KMS-11 (cell line): Measurements from ENCODE around the gene MAPT.
"Not testable (repeated sequence)": the region's sequence is repeated elsewhere in the genome, so short reads cannot be mapped to it uniquely, and the experiment has no call there.

Experiments
- H2AFZ ChIP-seq: fragments of 200-600 bp; sonication (generic); 2 replicates; pipeline ENCODE4 v1.6.1; 2016; ENCODE audit warnings: antibody characterized with exemption, mixed run types, low read depth
- H3K27ac ChIP-seq: fragments of 200-600 bp; sonication (generic); 2 replicates; pipeline ENCODE4 v1.6.1; 2016; ENCODE audit warnings: mild to moderate bottlenecking, mixed run types
- H3K27me3 ChIP-seq: fragments of 200-600 bp; sonication (generic); 2 replicates; pipeline ENCODE4 v1.6.1; 2017; ENCODE audit warnings: mild to moderate bottlenecking, low read depth, mixed run types, moderate library complexity; ENCODE audit not compliant: insufficient read depth
- H3K36me3 ChIP-seq: fragments of 200-600 bp; sonication (generic); 2 replicates; pipeline ENCODE4 v1.6.1; 2017; ENCODE audit warnings: mild to moderate bottlenecking, mixed run types; ENCODE audit not compliant: insufficient read depth
- H3K4me1 ChIP-seq: fragments of 200-600 bp; sonication (generic); 2 replicates; pipeline ENCODE4 v1.6.1; 2016; ENCODE audit warnings: mild to moderate bottlenecking, low read depth, mixed run types; ENCODE audit not compliant: poor library complexity, severe bottlenecking
- H3K4me2 ChIP-seq: fragments of 200-600 bp; sonication (generic); 2 replicates; pipeline ENCODE4 v1.7.0; 2016; ENCODE audit warnings: mild to moderate bottlenecking, mixed run types
- H3K4me3 ChIP-seq: fragments of 200-600 bp; sonication (generic); IDR thresholded peaks from 2 replicates; pipeline ENCODE4 v1.6.1; 2017; ENCODE audit warnings: low read depth, low read length, mixed read lengths; ENCODE audit not compliant: insufficient read depth
- H3K79me2 ChIP-seq: fragments of 200-600 bp; sonication (generic); 2 replicates; pipeline ENCODE4 v1.6.1; 2016; ENCODE audit warnings: low read depth, mixed run types; ENCODE audit not compliant: insufficient read depth
- H3K9ac ChIP-seq: fragments of 200-600 bp; sonication (generic); 2 replicates; pipeline ENCODE4 v1.6.1; 2016; ENCODE audit warnings: mild to moderate bottlenecking, mixed run types
- H4K20me1 ChIP-seq: fragments of 200-600 bp; sonication (generic); 2 replicates; pipeline ENCODE4 v1.6.1; 2016; ENCODE audit warnings: mild to moderate bottlenecking, mixed run types; ENCODE audit not compliant: insufficient read depth
- TF ChIP-seq, protein P1 (sequence below): fragments of 200-600 bp; sonication (generic); conservative IDR thresholded peaks from 2 replicates; pipeline ENCODE4 v1.6.1; 2017; ENCODE audit warnings: low read depth, mild to moderate bottlenecking, antibody characterized with exemption, low read length, moderate library complexity, mixed read lengths

MAPT gene

DNA sequence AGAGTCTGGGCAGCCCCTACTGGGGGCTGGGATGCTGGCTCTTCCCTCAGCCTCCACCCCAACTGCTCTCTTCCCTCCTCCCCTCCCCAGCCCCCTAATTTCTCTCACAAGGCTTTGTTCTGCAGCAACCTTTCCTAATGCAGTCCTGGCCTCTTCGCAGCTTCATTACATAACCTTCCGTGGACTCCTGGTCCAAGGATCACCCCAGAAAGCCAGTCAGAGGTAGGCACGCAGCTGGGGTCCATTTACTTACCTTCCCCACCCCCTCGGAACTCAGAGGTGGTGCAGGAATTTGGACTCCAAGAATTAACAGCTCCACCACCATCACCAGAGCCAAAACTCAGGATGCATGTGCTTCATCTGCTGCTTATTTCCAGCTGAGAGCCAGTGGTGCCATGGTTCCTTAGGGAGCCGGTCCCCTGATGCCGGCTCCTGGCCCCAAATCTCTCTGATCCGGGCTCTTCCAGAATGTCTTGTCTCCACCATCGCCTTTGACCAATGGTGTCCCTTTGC lies 40.9 kb downstream of the MAPT start:
- no peaks in the 10 kb centered on the region for H3K27me3 ChIP-seq
- H3K4me2 ChIP-seq, result no peak overlapping the region
- H3K79me2 ChIP-seq, result no peaks in the 10 kb centered on the region
- H3K9ac ChIP-seq, result no peak overlapping the region
- no peak overlapping the region for H2AFZ ChIP-seq
- no peaks in the 10 kb centered on the region for H3K4me1 ChIP-seq
- no peaks in the 10 kb centered on the region for H3K36me3 ChIP-seq
- H3K4me3 ChIP-seq, result no peak overlapping the region
- TF ChIP-seq, protein P1, sequence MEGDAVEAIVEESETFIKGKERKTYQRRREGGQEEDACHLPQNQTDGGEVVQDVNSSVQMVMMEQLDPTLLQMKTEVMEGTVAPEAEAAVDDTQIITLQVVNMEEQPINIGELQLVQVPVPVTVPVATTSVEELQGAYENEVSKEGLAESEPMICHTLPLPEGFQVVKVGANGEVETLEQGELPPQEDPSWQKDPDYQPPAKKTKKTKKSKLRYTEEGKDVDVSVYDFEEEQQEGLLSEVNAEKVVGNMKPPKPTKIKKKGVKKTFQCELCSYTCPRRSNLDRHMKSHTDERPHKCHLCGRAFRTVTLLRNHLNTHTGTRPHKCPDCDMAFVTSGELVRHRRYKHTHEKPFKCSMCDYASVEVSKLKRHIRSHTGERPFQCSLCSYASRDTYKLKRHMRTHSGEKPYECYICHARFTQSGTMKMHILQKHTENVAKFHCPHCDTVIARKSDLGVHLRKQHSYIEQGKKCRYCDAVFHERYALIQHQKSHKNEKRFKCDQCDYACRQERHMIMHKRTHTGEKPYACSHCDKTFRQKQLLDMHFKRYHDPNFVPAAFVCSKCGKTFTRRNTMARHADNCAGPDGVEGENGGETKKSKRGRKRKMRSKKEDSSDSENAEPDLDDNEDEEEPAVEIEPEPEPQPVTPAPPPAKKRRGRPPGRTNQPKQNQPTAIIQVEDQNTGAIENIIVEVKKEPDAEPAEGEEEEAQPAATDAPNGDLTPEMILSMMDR, result no peak
- no peak overlapping the region for H3K27ac ChIP-seq
- H4K20me1 ChIP-seq, result no peaks in the 10 kb centered on the region

DNA sequence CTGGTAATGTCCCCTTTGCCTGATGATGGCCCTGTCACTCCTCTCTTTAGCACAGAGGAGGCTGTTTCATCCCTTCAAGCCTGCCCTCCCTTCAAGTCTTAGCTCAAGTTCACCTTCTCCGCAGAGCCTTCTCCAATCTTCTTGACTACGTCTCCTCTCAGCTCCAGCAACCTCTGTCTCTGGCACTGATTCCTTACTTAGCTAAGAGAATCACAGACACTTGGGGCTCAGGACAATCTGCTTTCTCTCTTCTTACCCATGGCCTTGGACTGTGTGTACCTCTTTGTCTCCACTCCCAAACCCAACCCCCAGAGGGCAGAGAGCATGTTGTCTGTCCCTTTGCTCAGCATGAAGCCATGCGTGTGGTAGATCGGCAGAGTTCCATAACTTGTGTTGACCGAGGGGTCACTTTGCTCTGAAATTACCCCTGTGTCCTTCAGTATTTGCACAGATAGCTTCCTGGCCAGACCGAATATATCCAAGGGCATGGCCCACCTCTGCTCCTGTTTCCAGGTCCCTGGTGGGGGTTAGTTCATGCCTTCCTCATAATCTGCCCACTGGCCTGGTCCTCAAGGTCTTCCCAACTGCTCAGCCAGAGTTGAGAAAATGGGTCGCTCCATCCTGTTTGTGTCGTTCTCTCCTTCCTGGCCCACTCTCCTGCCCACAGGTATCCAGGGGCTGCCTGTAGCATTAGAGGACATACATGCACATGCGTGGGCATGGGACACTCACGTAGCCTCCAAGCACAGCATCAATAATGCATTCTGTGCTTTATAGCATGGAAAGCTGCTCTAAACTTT lies 41.6 kb downstream of the MAPT start:
- H3K4me1 ChIP-seq, result no peaks in the 10 kb centered on the region
- H3K36me3 ChIP-seq, result no peaks in the 10 kb centered on the region
- H3K4me3 ChIP-seq, result no peak overlapping the region
- no peaks in the 10 kb centered on the region for H3K79me2 ChIP-seq
- TF ChIP-seq, protein P1, result no peak
- no peak overlapping the region for H3K9ac ChIP-seq
- H2AFZ ChIP-seq, result no peak overlapping the region
- H3K4me2 ChIP-seq, result no peak overlapping the region
- no peak overlapping the region for H3K27ac ChIP-seq
- H4K20me1 ChIP-seq, result no peaks in the 10 kb centered on the region
- no peaks in the 10 kb centered on the region for H3K27me3 ChIP-seq

DNA sequence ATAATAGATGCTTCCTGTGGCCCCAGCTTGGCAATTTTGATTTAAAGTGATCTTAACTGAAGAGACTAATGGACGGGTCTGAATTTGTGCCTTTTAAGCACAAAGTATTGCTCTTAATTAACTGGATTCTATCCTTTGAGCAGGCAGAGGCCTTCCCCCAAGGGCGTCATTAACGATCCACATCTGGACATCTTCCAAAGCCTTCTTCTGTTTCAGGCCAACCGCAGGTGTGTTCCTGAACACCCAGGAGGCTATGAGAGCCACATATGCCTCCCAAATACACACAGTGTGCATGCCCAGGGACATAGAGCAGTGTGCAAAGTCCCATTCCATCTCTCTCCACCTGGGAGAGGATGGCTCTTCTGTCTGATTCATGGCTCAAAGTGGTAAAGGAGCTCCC lies 42.3 kb downstream of the MAPT start:
- Histone ChIP-seq H3K79me2 (no peaks in the 10 kb centered on the region), H4K20me1 (no peaks in the 10 kb centered on the region), H3K4me1 (no peaks in the 10 kb centered on the region), H3K9ac (no peak overlapping the region), H3K27me3 (no peaks in the 10 kb centered on the region), H3K4me3 (no peak overlapping the region), H2AFZ (no peak overlapping the region), H3K27ac (no peak overlapping the region), H3K4me2 (no peak overlapping the region), H3K36me3 (no peaks in the 10 kb centered on the region)
- TF ChIP-seq, protein P1, result no peak

GRCh38 chr17:45937186-45937585 lies 42.8 kb downstream of the MAPT start:
- H3K36me3 ChIP-seq, H3K4me3 ChIP-seq, H3K9ac ChIP-seq, H3K27ac ChIP-seq, H3K27me3 ChIP-seq, H3K4me1 ChIP-seq, H3K79me2 ChIP-seq, H2AFZ ChIP-seq, H4K20me1 ChIP-seq, H3K4me2 ChIP-seq: not testable (repeated sequence)

GRCh38 chr17:45939395-45939794 lies 45.0 kb downstream of the MAPT start:
- H3K27me3 ChIP-seq, result no peaks in the 10 kb centered on the region
- no peaks in the 10 kb centered on the region for H4K20me1 ChIP-seq
- TF ChIP-seq, protein P1, result no peak
- H3K4me2 ChIP-seq, result no peak overlapping the region
- no peaks in the 10 kb centered on the region for H3K36me3 ChIP-seq
- no peak overlapping the region for H3K27ac ChIP-seq
- H3K4me1 ChIP-seq, result no peaks in the 10 kb centered on the region
- no peak overlapping the region for H3K9ac ChIP-seq
- no peaks in the 10 kb centered on the region for H3K79me2 ChIP-seq
- H3K4me3 ChIP-seq, result no peak overlapping the region
- no peak overlapping the region for H2AFZ ChIP-seq
